ENCODE results near the gene P2RY2. TPM values are rescaled to one million over a fixed set of nuclear protein-coding genes. Genes with fewer than 3 reads are reported as not detected.
A peak's percentile ranks its signal among the peaks of the same experiment; 100 is the strongest.

Gene P2RY2
- total and polyA plus RNA-seq, 2 of the 8 experiments (the other 6 are each of a cell fraction or from before 2014, with no cell fraction given) = 1.0 to 1.5 TPM

DNA sequence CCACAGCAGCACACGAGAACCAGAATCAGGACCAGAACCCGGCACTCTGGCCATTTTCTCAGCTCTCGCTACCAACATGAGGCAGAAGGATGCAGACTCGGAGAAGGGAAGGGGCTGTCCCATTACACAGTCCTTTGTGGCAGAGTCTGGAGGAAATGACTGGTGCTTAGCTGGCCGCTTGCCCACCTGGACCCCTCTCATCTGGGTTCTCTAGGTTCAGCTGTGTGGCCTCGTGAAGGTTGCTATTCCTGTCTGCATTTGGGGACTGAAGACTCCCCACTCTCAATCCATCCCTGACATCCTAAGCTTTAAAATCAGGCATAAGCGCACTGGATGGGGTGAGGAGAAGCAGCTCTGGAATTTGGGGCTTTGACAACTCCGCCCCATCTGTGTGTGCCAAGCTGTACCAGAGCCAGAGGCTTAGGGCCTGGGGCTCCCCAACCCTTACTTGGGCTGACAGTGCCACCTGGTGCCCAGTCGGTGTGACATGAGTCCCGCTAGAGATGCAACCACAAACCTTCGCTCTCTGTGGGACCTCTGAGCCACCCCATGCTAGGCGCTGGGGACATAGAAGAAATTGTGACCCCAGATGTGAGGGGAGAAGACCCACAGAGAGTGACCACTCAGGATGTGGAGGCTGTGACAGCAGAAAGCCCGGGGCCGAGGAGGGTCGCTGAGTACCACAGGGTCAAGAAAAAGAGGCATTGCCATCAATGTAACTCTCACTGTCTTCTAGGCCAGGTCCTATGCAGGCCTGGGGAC lies 40.1 kb upstream of the P2RY2 start (continued):
- no peak for TF ChIP-seq HDAC6 (IDR thresholded peaks at IDR 0.05; ENCODE audit: low read depth, low read length)
- TF ChIP-seq SP2 (IDR thresholded peaks at IDR 0.05; ENCODE audit: low read length) = no peak
- TF ChIP-seq SIN3A (conservative IDR thresholded peaks at IDR 0.05 in 1 of 2, IDR thresholded peaks at IDR 0.05 in 1 of 2; ENCODE audit: low read depth in 1 of 2, low read length in 2 of 2) = 0 out of 4 replicates have a peak, but pooled peaks of 1 of the 2 experiments have one; percentile 29
- TF ChIP-seq GTF2F1 (IDR thresholded peaks at IDR 0.05; ENCODE audit: borderline replicate concordance, low read depth, low read length) = no peak
- TF ChIP-seq JUN (IDR thresholded peaks at IDR 0.05; ENCODE audit: low read depth, low read length) = no peak
